HG03460 (cell line): ENCODE measurements around the gene CRMP1.

Experiments used
- ATAC-seq: cut with Tn5 transposase; IDR thresholded peaks from one replicate; pipeline ENCODE4 v1.9.1; 2021; ENCODE audit not compliant: unreplicated experiment

Gene CRMP1

DNA sequence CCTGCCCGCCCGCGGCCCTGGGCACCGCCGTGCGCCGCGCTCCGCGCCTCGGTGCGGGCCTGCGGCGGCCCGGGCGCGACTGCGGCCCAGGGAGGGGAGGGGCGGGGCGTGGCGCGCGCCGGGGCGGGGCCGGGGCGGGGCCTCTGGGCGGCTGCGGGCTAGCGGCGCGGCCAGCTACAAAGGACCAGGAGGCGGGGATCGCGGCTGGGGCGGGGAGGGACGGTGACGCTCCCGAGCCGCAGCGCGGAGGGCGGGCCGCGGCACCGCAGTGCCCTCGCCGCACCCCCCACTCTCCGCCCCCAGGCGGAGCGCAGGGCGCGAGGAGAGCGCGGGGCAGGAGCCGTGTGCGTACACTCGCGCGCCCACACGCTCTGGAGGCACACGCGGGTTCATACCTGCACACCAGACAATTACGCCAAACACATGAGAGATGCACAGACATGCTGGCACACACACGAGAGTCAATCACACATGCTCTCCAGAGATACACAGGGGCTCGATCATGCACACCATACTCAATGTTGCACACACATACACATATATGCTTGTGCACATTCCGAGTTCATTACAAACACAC, at the start of gene CRMP1:
Gene CRMP1 (minus strand): TSS at position 83 of the 577 bp plus-strand sequence. CDS start 117 bp downstream, outside the sequence.
- ATAC-seq, result no peak

DNA sequence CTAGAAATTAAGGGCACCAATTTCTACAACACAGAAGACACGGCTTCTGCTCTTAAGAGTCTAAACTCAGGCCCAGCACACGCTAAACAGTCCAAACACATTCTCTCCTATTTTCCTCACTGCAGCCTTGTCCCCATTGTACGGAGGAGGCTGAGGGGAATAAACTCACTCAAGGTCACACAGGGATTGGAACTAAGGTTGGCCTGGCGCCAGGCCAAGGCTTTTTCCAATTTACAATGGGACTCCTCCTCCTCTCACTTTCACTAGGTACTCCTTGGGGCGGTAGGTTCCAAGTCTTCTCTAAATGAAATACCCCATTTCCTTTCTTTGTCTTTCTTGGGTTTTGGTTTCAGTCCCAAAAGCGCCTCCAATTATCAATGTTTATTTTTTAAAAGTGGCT, 48.7 kb upstream of the CRMP1 start:
- no peak for ATAC-seq

DNA sequence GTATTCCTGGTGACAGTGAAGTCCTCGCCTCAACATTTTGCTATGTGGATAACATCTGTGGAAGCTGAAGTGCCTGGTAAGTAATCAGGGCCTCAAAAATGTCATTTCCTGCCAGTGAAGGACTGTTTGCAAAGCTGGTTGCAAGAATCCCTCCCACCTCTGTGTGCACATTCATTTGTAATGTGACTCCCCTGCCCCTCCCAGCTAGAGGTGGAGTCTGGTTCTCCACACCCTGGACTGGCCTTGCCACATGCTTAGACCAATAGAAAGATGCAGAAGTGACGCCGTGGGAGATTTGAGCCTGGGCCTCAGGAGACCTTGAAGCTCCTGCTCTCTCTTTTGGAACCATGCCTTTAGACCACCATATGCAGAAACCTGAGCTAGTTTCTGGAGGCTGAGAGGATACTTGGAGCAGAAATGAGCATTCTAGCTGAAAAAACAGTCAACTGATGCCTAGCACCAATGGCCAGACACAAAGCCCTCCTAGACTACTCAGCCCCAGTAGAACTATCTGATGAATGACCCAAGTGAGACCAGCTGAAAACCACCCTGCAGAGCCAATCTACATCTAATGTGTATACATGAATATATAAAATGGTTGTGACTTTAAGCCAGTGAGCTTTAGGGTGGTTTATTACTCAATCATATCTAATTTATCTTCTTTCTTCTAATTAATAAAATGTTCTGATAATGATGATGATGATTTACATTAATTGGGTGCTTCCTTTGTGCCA, 47.8 kb upstream of the CRMP1 start:
- no peak for ATAC-seq

DNA sequence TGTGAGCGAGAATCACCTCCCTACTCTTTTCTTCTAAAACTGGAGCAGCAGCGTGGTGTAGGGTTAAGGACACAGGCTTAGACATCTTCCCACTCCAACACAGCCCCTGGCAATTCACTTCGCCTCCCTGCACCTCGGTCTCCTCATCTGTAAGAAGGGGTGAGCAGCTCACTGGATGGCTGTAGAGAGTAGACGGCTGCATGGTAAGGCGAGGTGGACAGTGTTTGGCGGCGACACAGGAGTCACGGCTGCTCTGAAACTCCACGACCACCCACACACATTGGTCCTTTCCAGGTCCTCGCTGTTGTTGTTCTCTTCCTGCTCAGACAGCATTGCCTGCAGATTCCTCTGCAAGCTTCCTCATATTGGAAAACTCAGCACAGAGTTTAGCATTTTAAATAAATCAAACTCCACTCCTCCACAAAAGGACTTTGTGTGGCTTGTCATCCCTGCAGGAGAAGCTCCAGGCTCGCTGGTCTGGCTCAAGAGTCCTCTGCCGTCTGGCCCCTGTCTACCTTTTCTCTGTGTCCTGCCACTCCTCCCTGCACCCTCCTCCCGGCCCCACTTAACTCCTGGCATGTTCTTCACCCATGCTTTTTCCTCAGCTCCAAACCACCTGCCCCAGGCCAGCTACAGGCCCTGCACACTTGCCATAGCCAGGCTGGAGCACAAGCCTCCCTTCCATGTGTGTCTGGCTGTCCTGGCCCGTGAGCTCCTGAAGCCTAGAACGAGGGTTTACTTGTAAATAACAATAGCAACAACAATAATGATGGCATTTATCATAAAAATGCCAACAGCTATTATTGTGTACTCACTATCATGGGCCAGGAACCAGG, 41.3 kb upstream of the CRMP1 start:
- no peak for ATAC-seq

DNA sequence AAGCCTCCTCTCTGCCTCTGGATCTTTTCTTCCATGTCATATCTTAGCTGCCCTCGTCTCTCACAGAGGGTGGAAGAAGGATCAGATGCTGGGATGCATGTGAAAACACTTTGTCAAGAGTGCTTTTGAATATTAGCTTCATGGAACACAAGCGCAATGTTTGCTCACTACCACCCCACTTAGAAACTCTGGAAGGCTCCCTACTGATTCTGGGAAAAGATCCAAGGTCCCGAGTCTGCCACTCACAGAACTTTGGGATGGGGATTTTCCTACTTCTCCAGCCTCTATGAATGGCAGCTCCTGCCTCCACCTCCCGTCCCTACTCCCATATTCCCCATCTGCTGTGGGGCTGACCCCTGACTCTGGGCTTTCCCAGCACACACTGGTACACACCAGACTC, 40.2 kb upstream of the CRMP1 start:
- no peak for ATAC-seq

DNA sequence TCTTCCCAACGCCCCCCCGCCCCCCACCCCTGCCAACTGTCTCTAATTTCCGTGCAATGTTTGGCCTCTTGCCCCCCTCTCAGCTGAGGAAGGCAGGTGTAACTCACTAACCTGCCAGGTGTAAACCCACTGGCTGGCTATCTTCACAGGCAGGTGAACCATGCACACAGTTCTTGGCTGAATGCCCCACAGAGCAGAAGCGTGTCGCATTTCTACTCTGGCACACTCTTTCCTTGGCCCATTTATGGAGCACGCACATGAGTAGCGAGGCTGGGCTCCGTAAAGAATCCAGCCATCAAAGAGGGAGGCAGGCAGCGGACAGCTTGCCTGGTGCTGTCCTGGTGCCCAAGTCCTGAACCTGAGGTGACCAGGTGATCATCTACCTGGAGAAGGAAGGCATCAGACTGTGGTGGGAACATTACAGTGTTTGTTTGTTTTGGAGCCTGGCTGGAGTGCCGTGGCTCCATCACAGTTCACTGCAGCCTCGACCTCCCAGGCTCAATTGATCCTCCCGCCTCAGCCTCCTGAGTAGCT, 39.2 kb upstream of the CRMP1 start:
- ATAC-seq, result no peak

DNA sequence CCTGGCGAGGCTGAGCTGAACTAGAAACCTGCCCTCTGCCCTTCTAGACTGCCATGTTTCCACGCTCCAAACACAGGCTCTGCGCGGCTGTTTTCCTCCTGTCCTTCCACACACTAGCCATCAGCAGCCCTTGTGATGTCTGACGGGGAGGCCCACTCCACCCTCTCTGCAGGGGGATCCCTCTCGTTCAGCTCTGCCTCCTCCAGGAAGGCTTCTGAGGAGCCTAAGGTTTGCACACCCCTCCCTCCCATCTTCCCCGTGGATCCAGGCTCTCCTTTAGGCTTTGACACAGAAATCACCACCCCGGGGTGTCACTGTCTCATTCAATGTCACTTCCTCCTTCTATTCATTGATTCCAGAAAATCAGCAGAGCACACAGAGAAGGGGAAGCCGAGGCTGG, 38.6 kb upstream of the CRMP1 start:
- no peak for ATAC-seq

DNA sequence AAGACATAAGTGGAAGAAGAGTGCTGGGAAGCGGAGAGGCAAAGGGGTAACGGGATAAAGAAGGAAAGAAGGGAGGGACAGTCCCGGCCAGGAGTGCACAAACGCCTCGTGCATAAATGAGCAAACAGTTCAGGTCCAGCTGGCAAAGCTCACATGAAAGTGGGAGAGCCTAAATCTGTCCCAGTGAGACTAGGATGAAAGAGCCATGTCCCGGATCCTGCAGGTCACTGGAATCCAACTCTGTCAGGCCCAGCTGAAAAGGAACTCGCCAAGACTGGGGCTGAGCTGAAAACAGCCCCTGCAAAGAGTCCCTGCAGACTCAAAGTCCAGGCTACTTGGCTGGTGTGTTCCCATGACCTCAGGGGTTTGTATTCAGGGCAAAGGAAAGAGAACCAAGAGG, 38.0 kb upstream of the CRMP1 start:
- ATAC-seq, result no peak

DNA sequence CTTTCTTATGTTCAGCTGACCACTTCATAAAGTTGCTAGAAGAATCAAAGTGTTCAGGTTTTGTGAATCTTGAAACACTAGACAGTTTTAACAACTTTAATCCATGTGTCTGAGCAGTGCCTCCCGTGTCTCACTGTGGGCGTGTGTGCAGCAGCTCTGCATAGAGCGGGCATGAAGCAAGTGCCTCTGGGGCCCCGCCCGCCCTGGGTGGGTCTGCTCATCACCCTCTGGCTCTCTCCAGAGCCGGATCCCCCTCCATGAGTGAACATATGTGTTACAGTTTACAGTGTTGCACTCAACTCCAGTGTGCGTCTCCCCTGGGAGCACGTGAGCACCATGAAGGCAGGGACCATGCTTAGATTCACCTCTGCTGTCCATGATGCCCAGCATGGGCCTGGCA, 37.6 kb upstream of the CRMP1 start:
- no peak for ATAC-seq

DNA sequence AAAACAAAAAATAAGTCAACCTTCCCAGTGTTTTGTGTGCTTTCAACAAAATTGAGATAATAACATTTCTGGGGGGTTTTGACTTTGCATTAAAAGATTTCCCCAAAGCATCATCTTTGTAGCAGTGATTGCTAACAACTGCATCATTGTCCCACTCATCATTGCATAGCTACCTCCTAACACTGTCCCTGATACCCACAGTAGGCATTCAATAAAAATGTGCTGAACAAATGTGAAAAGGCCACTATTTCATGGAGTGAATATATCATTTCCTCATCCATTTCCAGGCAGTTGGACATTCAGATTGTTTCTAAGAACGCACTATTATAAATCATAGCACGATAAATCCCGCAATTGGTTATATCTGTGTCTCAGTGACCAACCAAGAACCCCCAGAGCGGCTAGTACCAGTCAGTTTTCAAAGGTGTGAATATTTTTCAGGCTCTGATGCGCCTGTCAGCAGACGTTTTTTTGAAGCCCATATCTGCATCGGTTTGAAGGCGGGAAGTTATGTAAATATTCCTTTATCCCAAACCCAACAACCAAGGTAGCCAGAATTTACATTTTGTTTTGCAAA, 36.0 kb upstream of the CRMP1 start:
- ATAC-seq, result no peak

DNA sequence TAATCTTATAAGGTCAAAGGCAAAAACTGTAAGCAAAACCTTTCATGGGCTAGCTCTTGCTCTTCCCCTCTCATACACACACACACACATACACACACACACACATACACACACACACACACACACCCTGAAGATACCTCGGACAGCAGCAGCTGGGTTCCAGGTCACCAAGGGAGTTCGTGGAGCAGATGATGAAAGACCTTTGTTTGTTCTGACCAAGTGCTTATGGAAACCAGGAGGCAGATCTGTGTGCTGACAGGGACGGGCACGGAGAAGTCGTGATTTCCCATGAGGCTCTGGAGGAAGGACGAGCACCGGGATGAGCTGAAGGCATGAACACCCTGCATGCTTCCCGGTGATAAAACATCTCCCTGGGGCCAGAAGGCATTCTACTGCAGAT, 35.4 kb upstream of the CRMP1 start:
- no peak for ATAC-seq

DNA sequence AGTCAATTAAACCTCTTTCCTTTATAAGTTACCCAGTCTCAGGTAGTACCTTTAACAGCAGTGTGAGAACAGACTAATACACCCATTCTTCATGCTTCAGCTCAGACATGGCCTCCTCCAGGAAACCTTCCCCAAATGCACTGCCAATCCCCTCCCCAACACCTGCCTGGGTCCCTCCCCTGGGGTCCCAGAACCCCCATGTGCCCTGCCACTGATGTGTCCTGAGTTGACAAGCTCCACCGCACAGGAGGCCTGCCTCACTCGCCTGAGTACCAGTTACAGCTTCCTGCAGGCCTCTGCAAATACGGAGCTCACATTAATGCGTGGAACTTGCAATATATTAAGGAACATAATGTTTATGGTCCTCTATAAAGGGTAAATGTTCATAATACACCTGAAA, 34.9 kb upstream of the CRMP1 start:
- no peak for ATAC-seq

DNA sequence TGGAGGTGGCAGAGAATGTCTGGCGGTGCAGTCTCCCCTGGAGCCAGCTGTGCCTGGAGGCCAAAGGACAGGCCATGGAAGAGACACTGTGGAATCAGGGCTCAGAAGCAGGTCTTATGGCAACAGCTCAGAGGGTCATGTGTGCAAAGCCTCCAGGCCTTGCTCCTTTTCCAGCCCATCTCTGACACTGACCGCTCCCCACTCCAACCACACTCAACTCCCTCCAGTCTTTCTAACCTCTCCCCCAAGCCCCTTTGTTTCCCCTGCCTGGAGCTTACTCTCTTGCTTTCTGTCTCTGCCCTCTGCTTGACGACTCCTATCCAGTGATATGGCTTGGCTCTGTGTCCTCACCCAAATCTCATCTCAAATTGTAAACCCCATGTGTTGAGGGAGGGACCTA, 34.2 kb upstream of the CRMP1 start:
- ATAC-seq, result no peak

DNA sequence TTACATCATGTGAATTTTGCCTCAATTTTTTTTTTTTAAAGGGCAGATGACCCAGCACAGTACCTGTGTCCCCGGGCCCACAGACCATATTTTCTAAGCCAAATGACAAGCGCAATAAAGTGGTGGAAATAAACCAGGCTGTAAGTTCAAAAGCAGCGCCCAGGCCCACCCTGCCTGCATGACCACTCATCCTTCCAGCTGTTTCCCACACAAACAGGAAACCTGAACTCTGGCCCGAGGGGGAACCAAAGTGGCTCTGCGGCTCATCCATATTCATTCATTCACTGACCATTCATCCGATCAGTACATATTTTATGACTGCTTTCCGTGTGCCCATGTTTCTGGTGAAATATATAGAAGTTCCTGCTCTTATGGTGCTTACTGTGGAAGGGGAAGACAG, 33.7 kb upstream of the CRMP1 start:
- no peak for ATAC-seq

DNA sequence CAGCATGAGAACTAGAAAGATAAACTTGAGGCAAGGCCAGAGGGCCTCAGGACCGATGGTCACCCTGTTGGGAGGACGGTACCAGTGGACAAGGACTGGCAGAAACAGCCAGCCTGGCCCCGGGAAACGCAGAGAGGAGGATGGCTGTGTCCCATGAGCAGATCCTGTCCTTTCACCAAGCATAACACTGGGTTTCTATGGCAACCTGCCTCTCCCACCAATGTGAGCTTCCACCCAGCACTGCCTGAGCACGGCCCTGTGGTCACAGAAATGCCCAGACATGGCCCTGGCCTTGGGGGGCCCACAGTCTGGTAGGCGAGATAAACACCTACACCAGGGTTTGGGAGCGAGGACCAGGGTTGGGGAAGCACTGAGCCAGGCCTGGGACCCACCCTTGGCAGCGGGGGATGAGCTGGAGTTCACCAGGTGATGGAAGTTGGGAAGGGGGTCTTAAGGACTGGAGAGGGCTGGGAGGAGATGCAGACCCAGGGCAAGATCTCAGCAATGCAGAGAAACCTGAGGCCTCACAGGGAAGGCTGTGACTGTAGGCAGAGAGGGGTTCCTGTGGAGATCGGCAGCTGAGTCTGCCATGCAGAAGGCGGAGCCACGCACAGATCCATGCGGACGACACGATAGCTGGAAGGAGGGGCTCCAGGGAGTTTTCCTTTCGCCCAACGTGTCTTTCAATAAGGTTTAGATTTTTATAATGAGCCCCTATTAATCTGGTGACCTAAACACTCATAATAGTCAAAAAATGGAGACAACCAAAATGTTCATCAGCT, 32.7 kb upstream of the CRMP1 start:
- ATAC-seq, result no peak

DNA sequence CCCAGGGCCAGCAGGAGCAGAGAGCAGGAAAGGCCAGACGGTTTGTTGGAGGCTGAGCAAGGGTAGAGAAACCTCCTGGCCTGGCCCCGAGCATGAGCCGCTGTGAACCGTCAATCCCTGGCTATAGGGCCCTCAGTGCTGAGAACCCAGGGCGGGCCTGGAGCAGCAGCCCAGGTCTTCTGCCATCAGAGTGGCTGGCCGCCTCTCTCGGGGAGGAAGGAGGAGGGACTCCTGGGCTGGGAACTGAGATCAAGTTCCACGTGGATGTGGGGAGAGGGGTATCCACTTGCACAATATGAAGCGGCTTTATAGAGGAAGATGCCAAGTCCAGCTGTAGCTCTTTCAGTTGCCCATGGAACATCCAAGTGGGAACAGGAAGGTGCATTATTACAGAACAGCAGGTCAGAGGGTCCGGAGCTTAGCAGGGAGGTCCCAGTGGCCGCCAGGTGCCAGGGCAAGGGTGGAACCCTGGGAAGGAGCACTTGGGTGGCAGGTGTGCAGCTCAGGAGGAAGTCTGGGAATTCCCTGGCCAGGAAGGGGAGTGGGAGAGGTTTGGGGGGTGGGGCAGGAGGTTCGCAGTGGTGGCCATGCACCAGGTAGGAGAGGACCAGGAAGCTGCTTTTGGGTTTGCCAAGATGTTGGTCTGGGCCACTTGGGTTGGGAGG, 31.7 kb upstream of the CRMP1 start:
- ATAC-seq, result no peak

DNA sequence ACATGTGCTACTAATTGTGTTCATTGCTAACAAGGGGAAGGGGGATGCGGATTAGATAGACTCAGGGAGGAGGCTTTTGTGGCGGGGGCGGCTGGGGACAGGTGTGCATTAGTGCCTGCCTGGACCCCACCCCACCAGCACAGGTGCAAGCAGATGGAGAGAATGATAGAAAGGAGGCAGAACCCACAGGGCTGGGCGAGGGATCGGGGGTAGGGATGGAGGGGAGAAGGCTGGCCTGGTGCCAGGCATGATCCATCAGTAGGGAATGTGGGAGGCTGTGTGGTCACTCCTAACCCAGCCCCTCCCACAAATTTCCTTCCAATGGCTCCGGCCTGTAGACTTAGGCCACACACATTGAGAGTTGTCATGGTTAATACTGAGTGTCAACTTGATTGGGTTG, 30.5 kb upstream of the CRMP1 start:
- ATAC-seq, result no peak

DNA sequence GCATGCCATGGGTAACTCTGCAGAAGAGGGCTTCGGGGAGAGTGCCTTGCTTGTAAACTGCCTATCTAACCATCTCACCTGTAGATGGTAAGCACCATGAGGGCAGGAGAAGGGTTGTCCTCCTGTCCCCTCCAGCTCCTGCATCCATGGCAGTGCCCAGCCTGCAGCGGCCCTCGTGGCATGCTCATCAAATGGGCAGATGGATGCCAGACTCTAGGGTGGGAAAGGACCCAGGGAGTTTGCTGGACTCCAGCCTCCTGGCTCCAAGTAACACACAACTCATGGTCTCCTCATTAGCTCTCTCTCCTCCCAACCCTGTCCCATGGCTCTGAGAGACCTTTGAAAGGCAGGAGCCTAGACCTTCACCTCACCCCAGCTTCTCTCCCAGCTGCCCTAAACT, 29.7 kb upstream of the CRMP1 start:
- ATAC-seq, result no peak

DNA sequence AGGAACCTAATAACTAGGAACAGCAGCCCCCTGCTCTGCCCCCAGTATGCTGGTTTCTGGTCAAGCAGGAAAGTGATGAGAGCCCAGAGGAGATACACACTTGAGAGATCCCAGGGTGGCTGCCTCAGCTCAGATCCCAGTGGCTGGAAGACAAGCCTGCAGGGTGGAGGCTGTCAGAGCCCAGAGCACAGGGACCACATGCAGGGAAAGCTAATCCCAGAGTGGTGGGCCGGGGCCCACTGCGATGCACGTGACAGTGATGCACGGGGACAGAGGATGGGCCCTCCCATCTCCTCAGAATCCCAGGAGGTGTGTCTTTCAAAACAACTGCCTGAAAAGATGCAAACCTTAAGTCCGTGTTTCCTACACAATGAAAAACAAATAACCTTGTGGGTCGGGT, 29.1 kb upstream of the CRMP1 start:
- no peak for ATAC-seq
